Measurements from ENCODE around the gene MOB4.
"Not testable (repeated sequence)": the region's sequence is repeated elsewhere in the genome, so short reads cannot be mapped to it uniquely, and the experiment has no call there.

Gene MOB4

DNA sequence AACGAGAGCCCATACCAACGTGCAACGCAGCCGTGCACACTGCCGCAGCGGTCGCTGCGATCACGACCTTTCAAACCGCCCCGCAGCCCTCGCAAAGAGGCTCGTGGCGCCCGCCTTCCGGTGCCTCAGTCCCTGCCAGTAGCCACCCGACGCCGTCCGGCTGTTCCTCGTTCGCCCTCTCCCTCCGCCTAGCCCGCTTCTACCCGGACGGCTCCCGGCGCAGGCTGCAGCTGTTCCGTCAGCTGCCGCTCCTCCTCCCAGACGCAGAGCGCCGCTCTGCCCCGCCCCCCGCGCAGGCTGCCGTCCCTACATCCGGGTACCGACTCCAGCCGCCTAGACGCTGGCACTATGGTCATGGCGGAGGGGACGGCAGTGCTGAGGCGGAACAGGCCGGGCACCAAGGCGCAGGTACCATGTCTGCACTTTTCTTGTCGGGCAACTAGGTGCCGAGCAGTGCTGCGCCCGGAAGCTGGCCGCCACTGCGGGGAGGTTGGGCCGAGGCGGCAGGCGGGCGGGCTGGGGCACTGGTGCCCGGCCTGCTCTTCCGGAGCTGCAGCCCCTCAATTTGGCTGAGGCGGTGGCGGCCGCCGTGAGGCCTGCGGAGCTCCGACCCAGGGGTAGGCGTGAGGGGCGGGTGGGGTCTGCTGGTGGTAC, at the start of gene MOB4:
Gene MOB4, plus strand, starts transcription at position 328 of the 654 bp plus-strand sequence. Its CDS starts 21 bp downstream, at position 349.
- peak; percentile 89 to 92 for DNase-seq (ENCODE audit: low read depth in 1 of 2, low spot score in 1 of 2)

DNA sequence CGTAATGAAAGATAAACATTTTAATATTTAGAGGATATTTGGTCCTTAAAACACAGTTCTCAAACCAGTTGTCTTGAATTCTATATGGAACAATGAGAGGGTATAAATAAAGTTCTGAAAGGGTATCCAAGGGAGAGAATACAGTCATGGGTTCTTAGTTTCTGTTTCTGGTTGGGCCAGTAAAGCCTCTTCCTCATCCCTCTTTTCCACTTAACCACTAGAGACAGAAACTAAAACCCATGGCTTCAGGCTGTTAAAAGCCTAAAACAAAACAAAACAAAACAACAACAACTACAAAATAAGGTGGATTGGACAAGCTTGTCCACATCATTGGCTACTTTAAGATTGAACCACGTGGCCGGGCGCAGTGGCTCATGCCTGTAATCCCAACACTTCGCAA, 43.7 kb upstream of the MOB4 start:
- no peak for DNase-seq (ENCODE audit: low read depth in 1 of 2, low spot score in 1 of 2)

DNA sequence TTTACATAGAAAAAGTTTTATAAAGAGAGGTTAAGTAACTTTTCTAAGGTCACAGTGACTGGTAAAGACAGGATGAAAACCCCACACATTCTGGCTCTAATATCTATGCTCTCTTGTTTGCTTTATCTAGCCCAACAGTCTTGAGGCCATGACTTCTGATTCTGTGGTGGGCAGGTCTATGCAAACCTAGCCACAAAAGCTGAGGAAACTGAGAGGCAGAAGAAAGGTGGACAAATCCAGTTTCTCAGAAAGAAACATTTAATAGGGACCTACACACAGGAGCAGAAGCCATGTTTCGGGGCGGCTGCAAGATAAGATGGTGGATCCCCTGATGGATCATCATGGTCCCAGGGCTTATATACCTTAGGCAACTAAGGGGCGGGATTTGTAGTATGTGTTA, 38.1 kb upstream of the MOB4 start:
- DNase-seq (ENCODE audit: low read depth in 1 of 2, low spot score in 1 of 2) = no peak

DNA sequence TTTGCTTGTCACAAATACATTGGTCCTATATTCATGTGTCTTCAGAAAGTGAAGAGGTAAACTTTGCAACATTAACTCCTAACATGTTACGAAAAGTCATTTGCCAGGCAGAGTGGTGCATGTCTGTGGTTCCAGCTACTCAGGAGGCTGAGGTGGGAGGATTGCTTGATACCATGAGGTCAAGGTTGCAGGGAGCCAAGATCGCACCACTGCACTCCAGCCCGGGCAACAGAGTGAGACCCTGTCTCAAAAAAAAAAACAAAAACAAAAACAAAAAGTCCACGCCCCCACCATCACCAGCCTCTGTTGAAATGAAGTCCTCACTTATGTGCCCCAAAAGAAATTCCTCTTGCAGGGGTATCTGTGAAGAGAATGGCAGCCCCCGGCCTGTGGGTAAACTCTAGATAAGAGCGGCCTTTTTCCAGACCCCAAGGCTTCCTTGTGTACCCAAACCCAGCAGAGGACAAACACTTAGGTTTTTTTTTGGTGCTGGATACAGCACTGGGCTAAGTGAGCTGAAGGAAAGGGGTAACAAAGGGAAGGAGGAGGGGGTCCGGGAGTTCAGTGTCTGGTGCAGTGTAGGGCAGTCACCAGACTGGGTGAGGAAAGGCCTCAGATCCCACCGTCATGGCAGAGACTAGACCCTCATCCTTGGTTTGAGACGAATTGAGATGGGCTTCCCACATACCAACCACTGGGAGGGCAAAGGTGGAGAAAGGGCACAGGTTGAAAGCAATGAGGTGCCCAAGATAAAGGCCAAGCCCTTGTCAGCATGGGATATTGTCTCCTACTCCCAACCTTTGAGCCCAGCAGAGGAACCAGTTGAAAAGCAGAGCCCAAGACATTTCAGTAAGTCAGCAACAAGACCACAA, 35.5 kb upstream of the MOB4 start:
- DNase-seq (ENCODE audit: low read depth in 1 of 2, low spot score in 1 of 2) = no peak

DNA sequence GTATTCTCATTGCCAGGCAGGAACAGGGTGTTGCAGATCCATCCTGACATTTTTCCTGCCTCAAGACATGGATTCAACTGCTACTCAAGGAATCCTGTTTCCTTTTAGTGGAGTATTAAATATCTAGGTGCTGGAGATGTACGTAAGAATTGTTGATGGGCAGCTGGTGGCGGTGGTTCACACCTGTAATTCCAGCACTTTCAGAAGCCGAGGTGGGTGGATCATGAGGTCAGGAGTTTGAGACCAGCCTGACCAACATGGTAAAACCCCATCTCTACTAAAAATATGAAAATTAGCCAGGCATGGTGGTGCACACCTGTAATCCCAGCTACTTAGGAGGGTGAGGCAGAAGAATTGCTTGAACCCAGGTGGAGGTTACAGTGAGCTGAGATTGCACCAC, 31.6 kb upstream of the MOB4 start:
- not testable (repeated sequence) for DNase-seq (ENCODE audit: low read depth in 1 of 2, low spot score in 1 of 2)

DNA sequence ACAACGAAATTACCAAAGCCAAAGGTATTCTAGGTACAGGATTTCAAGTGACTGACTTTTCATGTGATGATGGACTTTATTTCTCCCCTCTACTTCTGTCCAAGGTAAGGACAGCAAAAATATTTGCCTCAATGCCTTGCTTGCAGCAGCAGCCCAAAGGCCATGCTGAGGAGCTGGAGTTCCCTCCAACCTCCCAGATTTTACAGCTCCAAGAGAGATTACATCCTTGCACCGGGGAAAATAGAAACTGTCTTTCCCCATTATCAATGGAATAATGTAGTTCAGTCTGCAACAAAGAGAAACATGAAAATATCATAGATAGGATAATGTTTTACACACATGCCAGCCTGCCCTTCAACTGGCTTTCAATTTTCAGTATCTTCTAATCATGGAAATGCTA, 29.7 kb upstream of the MOB4 start:
- no peak for DNase-seq (ENCODE audit: low read depth in 1 of 2, low spot score in 1 of 2)

- DNase-seq (ENCODE audit: low read depth in 1 of 2, low spot score in 1 of 2) = no peak
Measured at GRCh38 chr2:197487385-197487784, 28.5 kb upstream of the MOB4 start.

DNA sequence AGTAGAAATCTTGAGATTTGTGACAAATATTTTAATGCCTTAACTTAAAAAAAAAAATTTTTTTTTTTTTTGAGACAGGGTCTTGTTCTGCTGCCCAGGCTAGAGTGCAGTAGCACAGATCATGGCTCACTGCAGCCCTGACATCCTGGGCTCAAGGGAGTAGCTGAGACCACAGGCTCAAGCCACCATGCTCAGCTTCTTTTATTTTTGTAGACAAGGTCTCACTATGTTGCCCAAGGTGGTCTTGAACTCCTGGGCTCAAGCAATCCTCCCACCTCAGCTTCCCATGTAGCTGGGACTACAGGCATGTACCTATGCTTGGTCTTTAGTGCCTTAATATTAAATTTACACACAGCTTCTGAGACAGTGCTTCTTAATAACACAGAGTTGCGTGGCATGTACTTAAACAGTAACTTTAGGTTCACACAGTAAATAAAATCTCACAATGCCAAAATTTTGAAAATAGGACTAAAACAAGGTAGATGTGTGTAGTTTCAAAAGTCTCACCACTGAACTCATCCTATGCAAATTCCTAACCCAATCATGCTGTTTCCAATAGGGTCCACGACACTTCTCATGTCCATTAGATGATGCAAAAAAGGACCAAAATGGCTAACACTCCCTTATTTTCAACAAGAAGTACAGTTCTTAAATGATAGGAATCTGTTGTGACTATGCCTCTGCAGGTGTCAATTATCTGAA, 20.3 kb upstream of the MOB4 start:
- no peak for DNase-seq (ENCODE audit: low read depth in 1 of 2, low spot score in 1 of 2)

- DNase-seq (ENCODE audit: low read depth in 1 of 2, low spot score in 1 of 2) = no peak
Measured at GRCh38 chr2:197496695-197497094, 19.2 kb upstream of the MOB4 start.

DNA sequence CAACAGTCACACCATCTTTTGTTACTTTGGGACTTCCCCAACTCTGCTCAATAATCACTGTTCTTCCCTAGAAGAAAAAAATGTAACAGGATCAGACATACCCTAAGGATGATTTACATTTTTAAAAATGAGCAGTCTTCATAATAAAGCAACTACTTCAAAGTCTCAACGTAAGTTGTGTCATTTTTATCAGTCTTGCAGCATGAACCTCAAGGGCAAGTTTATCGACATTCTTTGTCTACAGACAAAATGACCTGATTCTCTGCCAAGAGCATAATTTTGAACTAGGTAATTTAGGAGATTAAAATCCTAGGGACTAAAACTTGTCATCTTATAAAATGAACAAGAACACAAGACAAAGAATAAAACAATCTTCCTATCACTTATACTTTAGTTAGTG, 18.5 kb upstream of the MOB4 start:
- no peak for DNase-seq (ENCODE audit: low read depth in 1 of 2, low spot score in 1 of 2)

DNA sequence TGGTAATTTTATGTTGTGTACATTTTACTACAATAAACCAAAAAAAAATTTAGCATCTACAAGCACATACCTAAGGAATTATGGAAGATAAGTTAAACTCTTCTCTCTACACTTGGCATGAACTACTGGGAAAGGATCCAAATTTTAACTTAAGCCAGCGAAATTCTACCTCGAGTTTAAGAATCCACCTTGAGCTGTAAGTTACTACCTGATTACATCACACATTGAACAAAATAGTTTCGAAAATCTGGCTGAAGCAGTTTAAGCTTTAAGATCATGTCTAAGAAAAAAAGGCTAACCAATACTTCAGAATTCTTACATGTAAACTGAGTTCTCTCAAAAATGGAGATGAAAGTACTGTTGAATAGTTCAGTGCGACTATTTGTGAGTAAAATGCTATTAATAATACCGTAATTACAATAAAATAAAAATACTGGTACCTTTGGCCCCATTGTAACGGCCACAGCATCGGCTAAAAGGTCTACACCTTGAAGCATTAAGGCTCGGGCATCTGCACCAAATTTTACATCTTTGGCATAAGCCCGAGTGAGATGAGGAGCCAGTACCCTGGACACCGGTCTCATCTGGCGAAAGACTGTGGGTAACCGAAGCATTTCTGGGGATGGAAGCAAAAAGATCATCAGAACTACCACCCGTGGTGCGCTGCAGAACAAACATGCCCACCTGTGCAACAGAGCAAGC, 17.5 kb upstream of the MOB4 start:
- DNase-seq (ENCODE audit: low read depth in 1 of 2, low spot score in 1 of 2) = no peak

DNA sequence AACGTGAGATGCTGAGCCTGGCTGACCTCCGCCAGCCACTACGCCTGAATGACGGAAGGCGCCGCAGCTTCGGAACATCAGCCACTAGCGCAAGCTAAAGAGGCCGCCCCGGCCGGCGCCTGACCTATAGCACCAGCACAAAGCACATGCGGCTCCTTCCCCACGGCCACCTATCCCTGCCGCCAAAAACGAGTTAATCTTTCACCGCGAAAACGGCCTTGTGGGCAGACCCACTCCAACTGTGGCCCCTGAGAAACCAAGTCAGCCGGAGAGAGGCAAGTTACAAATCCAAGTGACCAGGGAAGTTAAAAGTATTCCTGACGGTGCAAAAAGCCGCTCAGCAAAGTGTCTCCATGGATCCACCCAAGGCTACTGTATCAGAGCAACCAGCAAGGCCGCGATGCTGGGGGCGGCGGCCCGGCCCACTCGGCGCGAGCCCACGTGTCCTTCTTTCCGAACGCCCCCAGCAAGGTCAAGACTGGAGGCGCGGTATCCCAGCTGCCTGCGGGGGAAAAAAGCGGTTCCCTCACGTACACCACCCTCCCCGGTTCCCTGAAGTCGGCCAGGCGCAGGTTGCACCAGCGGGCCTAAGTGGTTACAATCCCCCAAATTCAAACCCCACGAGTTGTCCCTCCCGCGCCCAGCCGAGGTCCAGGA, 16.8 kb upstream of the MOB4 start:
- DNase-seq (ENCODE audit: low read depth in 1 of 2, low spot score in 1 of 2) = peak; percentile 23 to 27

- DNase-seq (ENCODE audit: low read depth in 1 of 2, low spot score in 1 of 2) = peak; percentile 90 to 97
Measured at GRCh38 chr2:197499594-197500502, 16.0 kb upstream of the MOB4 start, which contains the start of the genes HSPD1 and HSPE1. HSPD1 (minus strand) TSS chr2:197499840; CDS start chr2:197498848, 992 bp downstream. HSPE1 (plus strand) TSS chr2:197500379; CDS start chr2:197500437, 58 bp downstream.

GRCh38 chr2:197500503-197501131, 15.2 kb upstream of the MOB4 start:
- no peak for DNase-seq (ENCODE audit: low read depth in 1 of 2, low spot score in 1 of 2)

- no peak for DNase-seq (ENCODE audit: low read depth in 1 of 2, low spot score in 1 of 2)
Measured at GRCh38 chr2:197502201-197502600, 13.7 kb upstream of the MOB4 start.

GRCh38 chr2:197502685-197503084, 13.2 kb upstream of the MOB4 start:
- no peak for DNase-seq (ENCODE audit: low read depth in 1 of 2, low spot score in 1 of 2)

- no peak for DNase-seq (ENCODE audit: low read depth in 1 of 2, low spot score in 1 of 2)
Measured at GRCh38 chr2:197504000-197504399, 11.9 kb upstream of the MOB4 start.

DNA sequence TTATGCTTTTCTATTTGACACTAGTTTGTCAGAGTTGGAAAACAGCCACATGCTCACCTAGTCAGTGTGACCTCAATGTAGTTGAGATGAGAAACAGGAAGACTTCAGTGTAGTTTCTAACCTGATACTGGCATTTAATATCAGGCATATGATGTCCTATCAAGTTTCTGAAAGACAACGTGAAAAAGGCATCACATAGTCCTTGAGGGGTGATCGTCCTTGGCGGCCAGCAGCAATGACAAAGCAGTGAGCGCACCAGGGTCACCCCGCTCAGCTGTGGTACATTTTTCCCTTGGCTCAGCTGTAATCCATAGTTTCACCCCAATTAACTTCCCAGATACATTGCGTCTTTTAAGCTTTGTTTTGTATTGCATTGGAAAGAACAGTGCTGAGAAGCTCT, 11.4 kb upstream of the MOB4 start:
- no peak for DNase-seq (ENCODE audit: low read depth in 1 of 2, low spot score in 1 of 2)

DNA sequence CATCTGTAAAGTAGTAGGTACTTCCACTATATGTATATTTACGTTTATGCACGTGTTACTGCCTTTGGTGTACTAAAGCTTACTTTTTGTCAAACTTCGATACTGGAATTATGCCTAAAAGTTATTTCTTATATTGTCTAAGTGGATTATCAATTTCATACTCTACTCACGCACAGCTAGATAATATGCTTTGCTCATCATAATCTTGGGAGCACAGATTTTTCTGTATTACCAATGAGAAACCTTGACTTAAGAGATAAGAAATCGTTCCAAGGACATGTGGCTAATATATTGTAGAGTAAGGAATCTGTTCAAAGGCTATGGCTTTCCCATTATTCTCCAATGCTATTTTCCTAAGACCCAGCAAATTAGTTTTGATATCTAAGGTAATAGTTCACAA, 9.2 kb upstream of the MOB4 start:
- DNase-seq (ENCODE audit: low read depth in 1 of 2, low spot score in 1 of 2) = no peak

All from activated T-helper 1 cell treated with anti-CD3 and anti-CD28 coated beads, Interleukin-2, amount 50 U/mL, for 16 hours (primary cell).